GM12875 (cell line): ENCODE data around the gene GTPBP4.

ENCODE experiments used
- H3K4me3 ChIP-seq: one replicate; pipeline ENCODE4 v1.5.1; 2011; ENCODE audit warnings: low read depth, low read length, control low read depth
- CTCF ChIP-seq: IDR thresholded peaks from 2 replicates; pipeline ENCODE4 v1.5.1; 2011; ENCODE audit warnings: low read depth, mild to moderate bottlenecking, control low read depth, inconsistent platforms, low read length, moderate library complexity, borderline replicate concordance; ENCODE audit not compliant: insufficient read depth

The GTPBP4 gene

GRCh38 chr10:990808-991207, 2.6 kb downstream of the GTPBP4 start:
- H3K4me3 ChIP-seq = no peak overlapping the region

GRCh38 chr10:992467-992866, 4.2 kb downstream of the GTPBP4 start:
- no peak overlapping the region for H3K4me3 ChIP-seq
- TF ChIP-seq CTCF = no peak

More at GRCh38 chr10:990808-991207, 2.6 kb downstream of the GTPBP4 start:
- no peak for TF ChIP-seq CTCF

GRCh38 chr10:992871-993270, 4.6 kb downstream of the GTPBP4 start:
- no peak overlapping the region for H3K4me3 ChIP-seq
- no peak for TF ChIP-seq CTCF

DNA sequence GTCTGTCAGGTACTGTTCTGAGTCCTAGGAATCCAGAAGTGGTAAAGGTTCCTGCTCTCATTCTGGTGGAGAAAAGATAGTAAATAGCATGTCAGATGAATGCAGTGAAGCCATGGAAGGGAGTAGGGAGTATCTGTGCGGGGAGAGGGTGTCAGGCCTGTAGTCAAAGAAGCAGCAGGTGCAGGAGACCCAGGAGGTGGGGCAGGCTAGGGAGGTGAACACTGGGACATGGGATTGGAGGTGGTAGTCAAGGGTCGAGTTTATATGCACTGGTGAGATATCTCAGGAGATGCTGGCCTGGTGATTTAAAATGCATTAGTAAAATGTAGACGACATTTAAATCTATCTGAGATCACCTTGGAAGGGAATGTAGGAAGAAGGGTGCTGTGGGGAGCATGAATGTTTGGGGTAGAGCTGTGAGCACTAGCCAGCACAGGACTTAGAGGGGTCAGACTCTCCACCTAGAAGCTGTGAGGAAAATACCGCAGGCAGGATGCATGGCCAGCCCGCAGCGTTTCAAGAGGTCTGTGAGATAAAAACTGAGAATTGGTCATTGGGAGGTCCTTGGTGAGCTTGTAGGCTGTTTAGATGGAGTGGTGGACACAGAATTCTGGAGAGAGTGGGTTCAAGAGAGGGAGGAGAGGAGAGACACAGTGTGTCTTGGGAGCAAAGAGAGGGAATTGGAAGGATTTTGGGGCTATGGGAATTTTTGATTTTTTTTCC, 6.8 kb downstream of the GTPBP4 start:
- no peak for TF ChIP-seq CTCF

GRCh38 chr10:995559-995926, 7.3 kb downstream of the GTPBP4 start:
- TF ChIP-seq CTCF = no peak
- H3K4me3 ChIP-seq = no peak overlapping the region

More for the DNA sequence above, 6.8 kb downstream of the GTPBP4 start:
- H3K4me3 ChIP-seq = no peak overlapping the region

DNA sequence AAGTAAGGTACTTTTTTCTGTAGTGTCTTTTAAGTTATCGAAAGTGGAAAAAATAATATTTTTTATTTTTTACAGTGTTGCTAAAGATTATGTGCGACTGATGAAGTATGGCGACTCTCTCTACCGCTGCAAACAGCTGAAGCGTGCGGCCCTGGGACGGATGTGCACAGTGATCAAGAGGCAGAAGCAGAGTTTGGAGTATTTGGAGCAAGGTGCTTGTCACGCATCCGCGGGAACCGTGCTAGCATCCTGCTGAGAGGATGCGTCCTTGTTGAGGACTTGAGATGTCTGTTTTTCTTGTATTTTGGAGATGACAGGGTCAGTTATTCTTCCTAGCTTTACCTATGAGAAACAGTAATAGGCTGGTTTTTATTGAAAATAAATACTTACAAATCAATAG, 7.8 kb downstream of the GTPBP4 start:
- TF ChIP-seq CTCF = no peak
- H3K4me3 ChIP-seq = no peak overlapping the region

DNA sequence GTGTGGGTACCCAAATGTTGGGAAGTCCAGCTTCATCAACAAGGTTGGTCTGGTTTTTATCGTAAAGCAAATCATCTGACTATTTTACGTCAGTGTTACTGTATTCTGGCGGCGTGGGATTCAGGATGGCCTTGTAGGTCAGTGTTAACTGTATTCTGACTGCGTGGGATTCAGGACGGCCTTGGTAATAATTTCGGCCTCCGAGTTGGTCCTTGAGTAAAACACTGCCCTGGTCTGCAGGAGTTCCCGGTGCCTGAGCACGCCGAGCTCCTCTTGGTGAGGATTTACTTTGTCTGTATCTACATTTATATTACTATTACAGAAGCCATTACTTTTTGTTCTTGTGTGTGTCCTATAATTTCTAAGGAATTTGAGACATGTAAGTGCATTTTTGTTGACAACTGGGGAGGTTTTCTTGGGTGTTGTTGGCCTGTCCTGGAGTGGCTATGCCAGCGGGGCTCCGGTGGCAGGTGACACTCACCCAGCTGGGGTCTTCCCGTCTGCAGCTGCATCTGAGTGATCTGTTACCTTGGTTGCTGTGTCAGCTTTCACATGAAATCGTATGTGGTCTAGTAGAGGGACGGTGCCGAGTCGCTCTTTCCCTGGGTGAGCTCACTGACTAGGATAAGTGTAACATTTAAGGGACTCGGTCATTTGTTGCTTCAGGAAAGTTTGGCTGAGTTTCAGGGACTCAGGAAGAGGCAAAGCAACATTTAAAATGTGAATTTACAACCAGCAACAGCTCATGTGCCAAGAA, 9.2 kb downstream of the GTPBP4 start:
- no peak for TF ChIP-seq CTCF
- H3K4me3 ChIP-seq = no peak overlapping the region
